GM12878 (cell line): ENCODE measurements around the gene KIRREL3. TPM values are rescaled to one million over a fixed set of nuclear protein-coding genes. Genes with fewer than 3 reads are reported as not detected.

Experiments used
- ATAC-seq: fragments of 200-7000 bp; cut with Tn5 transposase; 3 replicates; pipeline ENCODE4 v1.9.1; 2020; ENCODE audit warnings: mild to moderate bottlenecking, moderate library complexity
- BruUV-seq: library from RNA; stranded (reverse); fragments of 400-500 nt; replicated peaks from 2 replicates; lab custom pipeline; 2021; lab: Mats Ljungman, UMichigan
- CTCF ChIA-PET: fragments of 300-600 bp; sonication (Branson Sonifier 250); formaldehyde crosslinking; extraction: SDS; loops from one replicate; lab custom pipeline; 2021; ENCODE audit warnings: inconsistent platforms; lab: Yijun Ruan, JAX
- POLR2A ChIA-PET: fragments of 350-600 bp; formaldehyde crosslinking; extraction: SDS; loops from one replicate; lab custom pipeline; 2021; ENCODE audit warnings: inconsistent platforms; lab: Charles Lee
- RAD21 ChIA-PET: fragments of 300-600 bp; sonication (Branson Sonifier 250); formaldehyde crosslinking; loops from one replicate; lab custom pipeline; 2023; ENCODE audit warnings: antibody characterized with exemption; ENCODE audit not compliant: unreplicated experiment; lab: Charles Lee
- SMC1A ChIA-PET: fragments of 300-600 bp; sonication (Branson Sonifier 250); formaldehyde crosslinking; loops from one replicate; lab custom pipeline; 2023; ENCODE audit not compliant: unreplicated experiment, uncharacterized antibody; lab: Charles Lee
- DNase-seq: peaks from one replicate; pipeline ENCODE4 v3.0.0-alpha.2; 2011; ENCODE audit warnings: low read depth, low spot score
- FAIRE-seq: peaks from 3 replicates; lab custom pipeline; 2011; peaks lifted over from hg19 to GRCh38; lab: Jason Lieb, UNC
- H2AFZ ChIP-seq: 2 replicates; pipeline ENCODE4 v1.6.0; 2011; ENCODE audit warnings: low read depth, low read length, control low read depth; ENCODE audit not compliant: control insufficient read depth
- H3K27ac ChIP-seq: 2 replicates; pipeline ENCODE4 v1.5.1; 2011; ENCODE audit warnings: control low read depth; ENCODE audit not compliant: control insufficient read depth, insufficient read depth
- H3K27me3 ChIP-seq, 2 experiments: replicated peaks in 1 of 2; 2 replicates each; pipeline versions ENCODE4 v1.6.0 to v1.6.1; 2011; ENCODE audit warnings: low read length in 1 of 2; ENCODE audit not compliant: control insufficient read depth in 2 of 2, insufficient read depth in 2 of 2
- H3K36me3 ChIP-seq, 2 experiments: 2 replicates each; pipeline ENCODE4 v1.5.1; 2011; ENCODE audit warnings: low read length in 1 of 2; ENCODE audit not compliant: control insufficient read depth in 2 of 2, insufficient read depth in 2 of 2
- H3K4me1 ChIP-seq: 2 replicates; pipeline ENCODE4 v1.6.1; 2011; ENCODE audit warnings: mild to moderate bottlenecking, low read length, moderate library complexity, mixed read lengths; ENCODE audit not compliant: control insufficient read depth, insufficient read depth
- H3K4me2 ChIP-seq: 2 replicates; pipeline ENCODE4 v1.6.0; 2011; ENCODE audit warnings: control low read depth; ENCODE audit not compliant: control insufficient read depth, insufficient read depth
- H3K4me3 ChIP-seq: fragments of 200-600 bp; sonication (generic); 2 replicates; pipeline ENCODE4 v1.5.1; 2016
- H3K79me2 ChIP-seq: 2 replicates; pipeline ENCODE4 v1.6.0; 2011; ENCODE audit warnings: low read length; ENCODE audit not compliant: control insufficient read depth, insufficient read depth
- H3K9ac ChIP-seq: 2 replicates; pipeline ENCODE4 v1.8.0; 2011; ENCODE audit warnings: low read length, control low read depth, mixed read lengths; ENCODE audit not compliant: control insufficient read depth, insufficient read depth
- H3K9me3 ChIP-seq: replicated peaks from 3 replicates; pipeline ENCODE4 v1.5.1; 2011; ENCODE audit warnings: mild to moderate bottlenecking, low read length; ENCODE audit not compliant: control insufficient read depth, insufficient read depth
- H4K20me1 ChIP-seq: 2 replicates; pipeline ENCODE4 v1.6.0; 2011; ENCODE audit not compliant: control insufficient read depth, insufficient read depth
- HDAC6 ChIP-seq: fragments of 200-600 bp; sonication (generic); IDR thresholded peaks from one replicate; pipeline ENCODE4 v1.8.0; 2017; ENCODE audit warnings: antibody characterized with exemption; ENCODE audit not compliant: unreplicated experiment
- JUNB ChIP-seq: IDR thresholded peaks from 2 replicates; pipeline ENCODE4 v1.6.1; 2016; ENCODE audit warnings: antibody characterized with exemption, mild to moderate bottlenecking
- KDM1A ChIP-seq: fragments of 200-600 bp; sonication (generic); IDR thresholded peaks from 2 replicates; pipeline ENCODE4 v1.6.1; 2016; ENCODE audit warnings: borderline replicate concordance
- MEF2B ChIP-seq: fragments of 450-650 bp; IDR thresholded peaks from 2 replicates; pipeline ENCODE4 v1.6.1; 2018; ENCODE audit warnings: mild to moderate bottlenecking, moderate library complexity; ENCODE audit not compliant: partially characterized antibody, poor library complexity, severe bottlenecking
- NR2C1 ChIP-seq: fragments of 450-650 bp; IDR thresholded peaks from 2 replicates; pipeline ENCODE4 v1.6.1; 2017; ENCODE audit warnings: antibody characterized with exemption, mild to moderate bottlenecking, moderate library complexity
- NR2F1 ChIP-seq: fragments of 450-650 bp; conservative IDR thresholded peaks from 2 replicates; pipeline ENCODE4 v1.6.1; 2017; ENCODE audit warnings: mild to moderate bottlenecking
- SPI1 ChIP-seq: IDR thresholded peaks from 2 replicates; pipeline ENCODE4 v1.6.1; 2011; ENCODE audit warnings: low read depth, mild to moderate bottlenecking, low read length, moderate library complexity, borderline replicate concordance; ENCODE audit not compliant: insufficient read depth
- STAT1 ChIP-seq: fragments of 450-650 bp; conservative IDR thresholded peaks from 2 replicates; pipeline ENCODE4 v1.6.1; 2014; ENCODE audit warnings: antibody characterized with exemption, mild to moderate bottlenecking
- ZNF274 ChIP-seq: IDR thresholded peaks from one replicate; pipeline ENCODE4 v1.8.0; 2011; ENCODE audit not compliant: insufficient read length, insufficient read depth
- WGBS: methylation state at CpG from one replicate; pipeline ENCODE4 v1.1.6; 2016; ENCODE audit warnings: low lambda C conversion rate; ENCODE audit not compliant: insufficient replicate concordance, insufficient coverage; ENCODE audit errors: missing lambda C conversion rate; 5-methylcytosine and 5-hydroxymethylcytosine counted together
- in situ Hi-C: fragments of 300-500 bp; cut with MboI; formaldehyde crosslinking; loops from 9 replicates; pipeline ENCODE4 v1.14.3; 2018; ENCODE audit warnings: mixed read lengths
- intact Hi-C: fragments of 100-400 bp; cut with micrococcal nuclease; formaldehyde crosslinking; loops from one replicate; pipeline ENCODE4 v1.14.2; 2022; ENCODE audit not compliant: unreplicated experiment
- polyA plus RNA-seq, 11 experiments: library from polyadenylated mRNA; depleted of rRNA in 4 of 11; unstranded in 6 of 11; stranded (reverse) in 5 of 11; fragments of >200 nt; fragmentation: Nextera tagmentation in 4 of 11; fragmentation: Illumina TruSeq in 1 of 11; extraction: Ambion mirVana in 4 of 11; extraction: Trizol in 1 of 11; gene quantifications; 1 replicate in 1 of 11; 2 replicates in 10 of 11; pipeline versions ENCODE4 v1.2.1 to v1.2.3, GENCODE V29; 2011 to 2016; ENCODE audit warnings: inconsistent platforms in 2 of 11, missing spikeins in 2 of 11, low read depth in 1 of 11
- total RNA-seq, 4 experiments: library from RNA; depleted of rRNA in 3 of 4; stranded (reverse); fragments of >200 nt in 3 of 4; fragmentation: Illumina TruSeq in 1 of 4; extraction: Trizol in 1 of 4; gene quantifications; 2 replicates each; pipeline versions ENCODE4 v1.2.1 to v1.2.3, GENCODE V29; 2013 to 2021
- TF ChIP-seq, protein P1 (sequence below): fragments of 450-650 bp; IDR thresholded peaks from 2 replicates; pipeline ENCODE4 v1.6.1; 2017; ENCODE audit warnings: mild to moderate bottlenecking, low read depth, inconsistent platforms; ENCODE audit not compliant: poor library complexity, severe bottlenecking

The KIRREL3 gene
- total and polyA plus RNA-seq, 10 of the 15 experiments (the other 5 are each of a cell fraction or from before 2014, with no cell fraction given), result under 0.01 TPM; not detected in 9

DNA sequence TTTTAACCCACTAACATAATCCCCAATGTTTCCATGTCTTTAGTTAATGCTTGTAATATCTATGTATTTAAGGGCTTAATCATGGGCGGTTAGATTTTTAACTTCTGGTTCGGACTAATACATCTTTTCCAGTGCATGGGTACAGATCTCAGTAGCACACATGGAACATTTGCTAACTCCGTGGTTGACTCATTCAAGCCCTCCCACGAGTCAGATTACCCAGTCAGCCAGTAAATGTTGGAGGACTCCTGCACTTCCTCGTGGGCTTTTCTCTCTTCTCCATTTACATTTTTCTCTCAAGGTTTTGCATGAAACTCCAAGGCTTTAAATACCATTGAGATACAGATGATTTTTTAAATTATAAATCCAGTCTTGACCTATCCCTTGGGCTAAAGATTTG, 331.2 kb downstream of the KIRREL3 start:
- Histone ChIP-seq H3K4me3 (no peak overlapping the region), H3K27ac (no peak overlapping the region), H3K79me2 (no peaks in the 10 kb centered on the region), H3K27me3 (peaks cover 0 to 1% of the 10 kb centered on the region in 2 experiments; a peak in 1 of 4 replicates), H3K4me2 (no peak overlapping the region), H3K9me3 (no peaks in the 10 kb centered on the region), H2AFZ (no peak overlapping the region), H3K4me1 (no peaks in the 10 kb centered on the region), H4K20me1 (no peaks in the 10 kb centered on the region), H3K36me3 (no peaks in the 10 kb centered on the region), H3K9ac (no peak overlapping the region)
- ChIA-PET SMC1A (no interaction called here), CTCF (no interaction called here), POLR2A (no interaction called here), RAD21 (no interaction called here)
- DNase-seq (no peak), ATAC-seq (no peak), FAIRE-seq (no peak)
- intact Hi-C loops (no loop called here), in situ Hi-C loops (no loop called here)
- BruUV-seq, result no TSS peak
- WGBS, result 28% methylated on average over 5 of the region's 5 CpGs
- TF ChIP-seq STAT1 (no peak), NR2C1 (no peak), HDAC6 (no peak), MEF2B (no peak), SPI1 (no peak), JUNB (no peak), KDM1A (no peak), ZNF274 (no peak), NR2F1 (no peak)
- TF ChIP-seq, protein P1, sequence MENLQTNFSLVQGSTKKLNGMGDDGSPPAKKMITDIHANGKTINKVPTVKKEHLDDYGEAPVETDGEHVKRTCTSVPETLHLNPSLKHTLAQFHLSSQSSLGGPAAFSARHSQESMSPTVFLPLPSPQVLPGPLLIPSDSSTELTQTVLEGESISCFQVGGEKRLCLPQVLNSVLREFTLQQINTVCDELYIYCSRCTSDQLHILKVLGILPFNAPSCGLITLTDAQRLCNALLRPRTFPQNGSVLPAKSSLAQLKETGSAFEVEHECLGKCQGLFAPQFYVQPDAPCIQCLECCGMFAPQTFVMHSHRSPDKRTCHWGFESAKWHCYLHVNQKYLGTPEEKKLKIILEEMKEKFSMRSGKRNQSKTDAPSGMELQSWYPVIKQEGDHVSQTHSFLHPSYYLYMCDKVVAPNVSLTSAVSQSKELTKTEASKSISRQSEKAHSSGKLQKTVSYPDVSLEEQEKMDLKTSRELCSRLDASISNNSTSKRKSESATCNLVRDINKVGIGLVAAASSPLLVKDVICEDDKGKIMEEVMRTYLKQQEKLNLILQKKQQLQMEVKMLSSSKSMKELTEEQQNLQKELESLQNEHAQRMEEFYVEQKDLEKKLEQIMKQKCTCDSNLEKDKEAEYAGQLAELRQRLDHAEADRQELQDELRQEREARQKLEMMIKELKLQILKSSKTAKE, result no peak
